ENCODE data around the gene AKR7A2. TPM values are rescaled to one million over a fixed set of nuclear protein-coding genes. Genes with fewer than 3 reads are reported as not detected.

Gene AKR7A2
- total RNA-seq, 1 donor from 2014 or later, result 35.9 TPM

DNA sequence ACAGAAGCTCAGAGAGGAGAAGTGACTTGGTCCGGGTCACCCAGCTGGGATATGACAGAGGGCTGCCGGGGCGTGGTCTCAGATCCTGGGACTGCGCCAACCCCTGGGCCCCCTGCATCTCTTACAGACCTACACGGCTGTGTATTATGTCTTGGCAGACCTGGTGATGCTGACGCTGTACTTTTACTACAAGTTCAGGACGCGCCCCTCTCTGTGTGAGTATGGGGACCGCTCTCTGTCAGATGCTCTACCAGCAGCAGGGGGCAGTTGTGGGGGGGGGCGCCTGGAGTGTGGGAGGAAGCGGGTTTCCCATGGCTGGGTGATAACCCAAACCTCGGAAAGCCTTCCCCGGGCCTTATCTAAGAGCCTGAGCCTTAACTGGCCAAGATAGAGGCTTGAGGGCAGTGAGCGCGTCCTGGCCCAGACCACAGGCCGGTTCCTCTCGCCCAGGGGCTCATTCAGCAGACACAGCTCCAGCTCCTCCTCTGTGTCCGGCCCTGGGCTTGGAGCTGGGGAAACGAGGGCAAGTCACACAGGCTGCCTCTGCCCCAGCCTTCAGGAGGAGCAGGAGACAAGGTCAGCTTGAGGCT is 13.5 kb upstream of the AKR7A2 start:
- no peak for DNase-seq

DNA sequence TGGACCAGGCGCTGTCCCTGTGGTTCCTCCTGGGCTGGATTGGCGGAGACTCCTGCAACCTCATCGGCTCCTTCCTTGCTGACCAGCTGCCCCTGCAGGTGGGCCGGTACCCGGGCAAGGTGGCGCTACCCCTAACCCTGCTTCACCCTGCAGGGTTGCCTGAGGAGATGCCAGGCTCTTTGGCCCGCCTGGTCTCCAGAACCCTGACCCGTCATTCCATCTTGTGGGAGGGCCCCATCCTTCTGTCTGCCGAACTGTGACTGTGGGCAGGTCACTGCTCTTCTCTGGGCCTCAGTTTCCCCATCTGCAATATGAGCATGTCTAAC is 12.7 kb upstream of the AKR7A2 start:
- no peak for DNase-seq

DNA sequence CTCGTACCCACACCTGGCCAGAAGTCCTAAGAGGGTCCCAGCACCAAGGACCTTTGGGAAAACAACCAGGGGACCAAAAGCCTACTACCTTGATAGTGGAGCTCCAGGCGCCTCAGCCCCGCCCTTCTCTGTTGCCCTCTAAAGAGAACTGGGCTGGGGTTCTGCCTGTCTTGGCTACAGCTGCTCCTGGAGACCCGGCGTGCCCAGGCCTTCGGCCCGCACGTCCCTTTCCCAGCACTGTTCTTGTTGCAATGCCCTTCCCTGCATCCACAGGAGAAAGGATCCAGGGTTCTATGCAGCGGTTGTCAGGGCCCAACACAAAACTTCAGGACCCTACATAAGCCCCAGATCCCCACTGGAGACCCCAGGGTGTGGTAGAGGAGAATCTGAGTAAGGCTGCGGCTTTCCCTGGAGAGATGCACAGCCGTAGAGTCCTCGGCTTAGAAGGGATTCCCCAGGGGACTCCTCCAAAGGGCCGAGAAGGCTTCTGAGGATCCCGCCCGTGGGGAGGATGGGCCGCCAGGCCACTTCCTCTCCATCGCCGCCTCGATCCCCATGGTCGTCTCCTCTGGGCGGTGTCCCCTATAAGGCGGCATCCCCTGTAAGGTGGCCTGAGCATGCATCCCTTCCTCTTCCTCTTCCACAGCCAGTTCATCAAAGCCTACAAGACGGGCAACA is 12.2 kb upstream of the AKR7A2 start:
- DNase-seq, result no peak

DNA sequence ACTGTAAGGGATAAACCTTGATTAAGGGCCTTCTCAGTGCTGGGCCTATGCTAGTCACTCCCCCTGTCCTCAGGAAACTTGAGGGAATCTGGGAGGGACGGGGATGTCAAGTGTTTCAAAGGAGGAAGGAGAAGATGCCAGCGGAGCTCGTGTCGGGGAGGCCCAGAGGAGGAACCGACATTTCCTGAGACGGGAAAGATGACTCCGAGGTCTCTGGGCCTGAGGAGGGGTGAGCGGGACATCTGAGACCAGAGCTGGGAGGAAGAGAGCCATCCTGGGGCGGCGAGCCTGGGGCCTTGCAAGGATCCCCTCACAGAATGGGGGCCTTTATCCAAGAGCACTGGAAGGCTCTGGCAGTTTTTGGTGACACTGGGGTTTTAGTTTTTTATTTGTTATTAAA is 10.5 kb upstream of the AKR7A2 start:
- DNase-seq, result no peak

DNA sequence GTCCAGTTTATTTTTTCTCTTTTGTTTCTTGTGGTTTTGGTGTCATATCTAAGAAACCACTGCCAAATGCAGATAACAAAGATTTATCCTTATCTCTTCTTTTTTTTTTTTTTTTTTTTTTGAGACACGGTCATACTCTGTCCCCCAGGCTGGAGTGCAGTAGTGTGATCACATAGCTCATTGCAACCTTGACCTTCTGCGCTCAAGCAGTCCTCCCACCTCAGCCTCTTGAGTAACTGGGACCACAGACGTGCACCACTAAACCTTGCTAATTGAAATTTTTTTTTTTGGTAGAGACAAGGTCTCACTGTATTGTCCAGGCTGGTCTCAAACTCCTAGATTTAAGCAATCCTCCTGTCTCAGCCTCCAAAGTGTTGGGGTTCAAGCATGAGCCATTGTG is 9.1 kb upstream of the AKR7A2 start:
- no peak for DNase-seq

DNA sequence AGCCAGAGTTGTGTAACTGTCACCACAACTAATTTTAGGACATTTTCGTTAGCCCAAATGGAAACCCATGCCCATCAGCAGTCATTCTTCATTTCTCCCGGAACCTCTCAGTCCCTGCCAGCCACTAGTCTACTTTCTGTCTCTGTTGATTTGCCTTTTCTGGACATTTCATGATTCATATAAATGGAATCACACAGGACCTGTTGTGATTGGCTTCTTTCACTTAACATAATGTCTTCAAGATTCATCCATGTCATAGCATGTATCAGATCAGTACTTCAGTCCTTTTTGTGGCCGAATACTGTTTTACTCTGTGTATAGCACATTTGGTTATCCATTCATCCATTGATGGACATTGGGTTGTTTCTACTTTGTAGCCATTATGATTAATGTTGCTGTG is 7.3 kb upstream of the AKR7A2 start:
- DNase-seq, result no peak

DNA sequence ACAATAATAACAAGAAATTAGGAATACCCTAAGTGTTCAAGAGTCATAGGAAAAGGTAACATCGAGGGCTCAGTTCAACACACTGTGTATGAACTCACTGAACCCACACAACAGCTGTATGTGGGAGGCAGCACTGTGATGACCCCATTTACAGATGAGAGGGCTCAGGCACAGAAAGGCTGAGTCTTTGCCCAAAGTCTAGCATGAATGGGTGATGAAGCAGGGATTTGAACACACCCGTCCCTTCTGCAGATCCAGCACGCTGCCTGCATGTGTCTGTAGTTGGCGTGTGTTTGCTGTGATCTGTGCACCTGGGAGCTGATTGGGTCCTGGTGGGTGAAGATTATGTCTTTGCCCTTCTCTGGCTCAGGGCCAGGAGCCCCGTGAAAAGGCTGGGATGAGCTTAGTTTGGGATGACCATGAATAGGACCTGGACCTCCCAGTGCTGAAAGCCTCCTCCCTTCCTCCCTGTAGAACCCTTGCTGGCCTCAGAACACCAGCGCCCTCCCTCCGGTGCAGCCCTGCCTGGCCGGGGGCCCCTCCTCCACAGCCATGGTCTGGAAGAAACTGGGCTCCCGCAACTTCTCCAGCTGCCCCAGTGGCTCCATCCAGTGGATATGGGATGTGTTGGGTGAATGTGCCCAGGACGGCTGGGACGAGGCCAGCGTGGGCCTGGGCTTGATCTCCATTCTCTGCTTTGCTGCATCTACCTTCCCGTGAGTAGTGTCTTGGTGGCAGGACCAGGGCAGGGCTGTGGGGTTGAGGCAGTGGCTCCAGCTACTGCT is 5.4 kb upstream of the AKR7A2 start:
- DNase-seq, result no peak

DNA sequence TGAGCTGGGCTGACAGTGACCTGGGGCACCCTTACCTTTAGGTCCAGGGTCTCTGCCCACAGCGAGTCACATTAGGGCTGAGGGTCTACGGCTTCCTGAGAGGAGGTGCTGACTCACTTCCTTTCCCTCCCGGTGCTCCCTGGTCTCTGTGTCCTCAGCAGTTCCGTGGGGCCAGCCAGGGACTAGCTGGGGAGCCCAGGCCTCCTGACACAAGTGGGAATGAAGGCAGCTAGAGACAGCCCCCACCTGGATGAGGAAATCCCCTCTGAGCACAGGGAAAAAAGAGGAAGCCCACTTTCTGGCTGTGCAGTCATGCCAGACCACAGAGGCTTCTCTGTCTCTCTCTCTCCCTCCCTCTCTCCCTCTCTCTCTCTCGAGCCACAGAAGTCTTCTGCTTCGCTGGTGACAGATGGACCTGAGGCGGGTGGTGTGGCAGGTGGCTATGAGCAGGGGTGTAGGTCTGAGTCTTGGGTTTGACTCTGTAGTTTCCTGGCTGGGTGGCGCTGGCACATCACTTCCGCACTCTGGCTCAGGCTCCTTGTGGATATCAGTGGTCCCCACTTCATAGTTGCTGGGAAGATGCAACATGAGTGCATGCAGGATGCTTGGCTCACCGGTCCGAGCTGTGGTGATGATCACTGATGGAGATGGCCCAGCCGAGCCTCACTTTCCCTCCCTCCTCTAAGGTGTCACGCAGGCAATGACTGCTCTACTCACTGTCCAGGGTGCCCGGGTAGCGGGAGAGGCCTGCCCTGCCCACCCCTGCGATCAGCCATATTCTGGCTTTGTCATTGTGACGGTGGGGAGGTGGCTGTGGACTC is 3.6 kb upstream of the AKR7A2 start:
- no peak for DNase-seq

DNA sequence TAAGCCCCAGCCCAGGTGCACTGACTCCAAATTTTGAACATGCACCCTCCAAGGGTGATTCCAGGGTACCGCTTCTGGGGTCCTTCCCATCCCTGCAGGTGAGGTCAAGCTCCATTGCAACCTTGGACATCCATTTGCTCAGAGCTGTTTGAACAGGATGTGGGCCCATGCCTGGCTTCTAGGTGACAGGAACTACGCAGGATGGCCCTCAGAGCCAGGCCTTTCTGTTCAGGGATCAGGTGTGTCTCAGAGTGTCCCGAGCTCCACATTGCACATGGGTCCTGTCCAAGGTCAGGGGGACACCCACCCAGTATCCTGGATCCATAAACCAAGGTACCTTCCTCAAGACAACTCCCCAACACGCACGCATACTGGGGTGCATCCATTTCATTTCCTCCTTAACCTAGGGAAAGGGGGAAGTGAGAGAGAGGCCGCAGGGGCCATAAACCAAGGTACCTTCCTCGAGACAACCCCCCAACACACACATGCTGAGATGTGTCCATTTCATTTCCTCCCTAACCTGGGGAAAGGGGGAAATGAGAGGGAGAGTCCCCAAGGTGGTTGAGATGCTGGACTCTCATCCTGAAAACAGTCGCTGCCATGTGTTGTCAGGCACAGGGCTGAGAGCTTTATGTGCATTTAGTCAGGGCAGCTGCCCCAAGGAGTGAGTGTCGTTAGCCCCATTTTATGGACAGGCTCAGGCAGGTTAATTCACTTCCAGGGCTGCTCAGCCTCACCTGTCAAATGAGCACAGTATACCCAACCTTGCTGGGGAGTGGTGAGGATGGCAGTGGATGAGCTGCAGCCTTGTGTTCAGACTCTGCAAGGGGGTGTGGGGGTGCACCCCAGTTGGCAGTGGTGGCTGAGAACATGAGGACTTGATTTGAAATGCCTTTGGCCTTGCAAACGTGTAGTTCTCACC is 2.3 kb upstream of the AKR7A2 start:
- no peak for DNase-seq

DNA sequence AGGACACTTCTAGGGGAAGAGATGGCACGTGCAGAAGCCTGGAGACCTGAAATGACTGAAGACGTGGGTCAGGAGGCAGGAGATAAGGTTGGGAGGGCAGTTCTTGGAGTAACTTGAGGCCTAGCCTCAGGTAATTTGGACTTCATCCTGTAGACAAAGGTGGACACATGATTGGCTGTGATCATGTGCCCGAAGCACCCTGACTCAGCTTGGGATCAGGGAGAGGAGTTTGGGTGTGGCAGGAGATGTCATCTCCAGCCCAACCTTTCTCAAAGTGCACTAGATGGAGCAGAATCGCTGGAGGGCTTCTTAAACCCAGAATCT is 1.7 kb upstream of the AKR7A2 start:
- DNase-seq, result no peak

DNA sequence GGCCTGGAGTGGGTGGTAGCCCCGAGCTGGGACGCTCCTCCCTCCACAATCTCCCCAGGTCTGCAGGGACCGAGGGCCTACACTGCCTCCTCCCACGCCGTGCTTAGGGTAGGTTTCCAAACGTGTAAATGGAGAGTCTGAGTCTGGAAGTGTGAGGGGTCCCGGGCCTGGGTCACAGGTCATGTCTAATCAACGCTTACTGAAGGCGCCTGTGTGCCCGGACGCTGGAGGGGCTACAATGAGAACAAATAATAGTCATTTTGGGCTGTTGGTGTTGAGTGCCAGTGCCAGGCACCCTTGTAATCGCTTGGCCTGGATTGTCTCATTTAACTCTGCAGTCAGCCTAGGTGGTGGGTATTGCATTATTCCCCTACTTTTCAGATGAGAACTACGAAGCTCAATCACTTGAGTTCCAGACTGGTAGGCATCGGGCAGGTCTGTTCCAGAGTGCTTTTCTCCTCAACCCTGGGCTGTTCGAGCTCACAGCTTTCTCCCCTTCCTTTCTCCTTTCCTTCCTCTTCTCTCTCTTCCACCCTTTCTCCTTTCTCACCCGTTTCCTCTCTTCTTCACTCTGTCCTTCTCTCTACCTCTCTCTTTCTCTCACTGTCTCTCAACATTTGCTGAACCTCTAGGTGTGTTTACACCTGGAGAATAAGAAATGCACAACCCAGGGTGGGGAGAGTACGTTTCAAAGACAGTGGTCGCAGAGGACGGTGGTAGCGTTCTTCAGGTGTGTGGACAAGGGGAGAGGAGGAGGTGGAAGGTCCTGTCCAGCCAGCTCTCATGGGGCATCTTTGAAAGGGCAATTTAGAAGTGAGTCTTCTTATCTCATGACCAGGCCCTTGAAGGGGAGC is 1.1 kb upstream of the AKR7A2 start:
- peak; percentile 7 for DNase-seq

DNA sequence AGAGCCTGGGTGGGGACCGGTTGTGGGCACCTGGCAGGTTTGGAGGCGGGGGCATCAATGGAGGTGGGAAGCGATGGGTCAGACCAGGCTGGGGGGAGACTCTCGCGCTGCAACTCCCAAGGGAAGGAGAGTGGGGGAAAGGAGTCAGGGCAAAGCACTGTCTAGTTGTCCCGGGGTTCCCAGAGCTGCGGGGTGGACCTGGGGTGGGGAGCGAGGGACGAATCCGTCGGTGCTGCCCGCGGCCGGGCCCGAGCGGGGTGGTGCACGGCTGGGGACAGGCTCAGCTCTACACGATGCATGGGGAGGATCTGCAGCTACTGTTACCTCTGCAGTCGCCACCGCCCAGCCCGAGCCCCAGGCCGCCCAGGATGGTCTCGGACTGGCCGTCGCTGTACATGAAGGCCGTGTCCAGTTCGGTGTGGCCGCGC is 427 bp downstream of the AKR7A2 start:
- DNase-seq, result no peak

DNA sequence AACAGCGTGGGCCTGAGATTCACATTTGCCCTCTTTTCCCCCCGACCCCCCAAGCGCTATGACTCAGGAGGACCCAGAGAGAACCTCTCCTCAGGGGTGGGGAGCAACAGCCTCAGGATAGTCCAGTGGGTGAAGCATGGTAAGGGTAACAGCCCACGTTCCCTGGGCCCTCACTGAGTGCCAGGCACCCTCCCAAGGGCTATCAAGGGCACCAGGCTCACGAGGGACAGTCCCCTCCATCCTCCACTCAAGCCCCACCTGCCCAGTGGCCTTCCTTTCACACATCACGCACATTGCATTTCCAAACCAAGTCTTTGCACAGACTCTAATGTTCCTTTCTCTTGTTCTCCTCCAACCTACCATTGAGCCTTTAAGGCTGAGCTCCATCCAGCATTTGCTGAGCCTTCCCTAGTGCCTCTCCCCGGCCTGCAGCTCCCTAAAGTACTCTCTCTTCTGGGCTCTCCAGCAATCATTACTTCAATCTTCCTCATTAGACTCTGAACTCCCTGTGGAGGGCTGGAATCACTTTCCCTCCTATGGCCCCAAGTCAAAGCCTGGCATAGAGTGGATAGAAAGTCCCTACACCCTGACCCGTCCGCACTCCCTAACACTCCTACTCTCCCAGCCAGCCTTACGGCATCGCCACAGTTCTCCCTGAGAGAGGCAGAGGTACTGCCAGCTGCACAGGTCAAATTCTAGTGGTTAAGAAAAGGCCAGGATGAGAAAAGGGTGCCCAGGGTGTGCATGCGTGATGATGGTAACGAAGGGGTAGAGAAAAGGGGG is 1.0 kb downstream of the AKR7A2 start:
- DNase-seq, result no peak

DNA sequence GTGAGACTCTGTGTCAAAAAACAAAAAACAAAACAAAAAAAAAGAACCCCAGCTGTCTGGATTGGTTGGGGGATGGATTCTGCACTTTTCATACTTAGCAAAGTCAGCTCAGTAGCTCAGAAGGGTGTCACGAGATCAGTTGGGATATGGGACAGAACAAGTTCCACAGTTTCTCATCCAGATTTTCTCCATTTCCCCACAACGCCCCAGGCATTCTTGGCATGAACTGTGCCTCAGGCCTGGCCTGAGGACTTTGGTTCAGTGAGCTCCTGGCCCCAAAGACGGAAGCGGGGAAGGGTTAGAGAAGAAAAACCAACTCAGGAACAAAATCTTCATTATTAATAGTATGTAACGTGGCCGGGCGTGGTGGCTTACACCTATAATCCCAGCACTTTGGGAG is 1.9 kb downstream of the AKR7A2 start:
- DNase-seq, result no peak

DNA sequence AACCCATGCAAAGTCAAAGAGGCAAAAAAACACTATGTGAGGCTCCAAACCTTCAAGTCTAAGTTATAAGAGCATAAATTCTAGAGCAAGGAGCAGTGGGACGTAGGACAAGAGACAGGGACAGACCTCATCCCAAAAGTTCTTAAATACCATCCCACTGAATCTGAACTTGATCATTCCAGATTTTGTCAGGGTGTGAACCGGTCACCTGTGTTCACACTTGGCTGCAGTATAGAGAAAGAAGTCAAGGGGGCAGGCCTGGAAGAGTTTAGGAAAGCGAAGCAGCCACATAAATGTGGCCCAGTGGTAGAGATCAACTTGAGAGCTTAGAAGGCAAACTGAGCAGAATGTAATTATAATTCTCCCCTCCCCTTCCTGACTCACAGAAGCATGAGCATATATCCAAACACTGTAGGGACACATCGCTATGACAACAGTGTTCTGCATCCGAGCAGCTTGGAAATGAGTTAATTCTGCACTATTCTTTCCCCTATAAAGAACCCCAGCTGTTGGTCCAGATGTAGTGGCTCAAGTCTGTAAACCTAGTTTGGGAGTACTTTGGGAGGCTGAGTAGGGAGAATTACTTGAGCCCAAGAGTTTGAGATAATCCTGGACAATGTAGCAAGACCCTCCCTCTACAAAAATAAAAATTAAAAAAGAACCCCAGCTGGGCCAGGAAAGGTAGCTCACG is 2.7 kb downstream of the AKR7A2 start:
- DNase-seq, result peak; percentile 22

DNA sequence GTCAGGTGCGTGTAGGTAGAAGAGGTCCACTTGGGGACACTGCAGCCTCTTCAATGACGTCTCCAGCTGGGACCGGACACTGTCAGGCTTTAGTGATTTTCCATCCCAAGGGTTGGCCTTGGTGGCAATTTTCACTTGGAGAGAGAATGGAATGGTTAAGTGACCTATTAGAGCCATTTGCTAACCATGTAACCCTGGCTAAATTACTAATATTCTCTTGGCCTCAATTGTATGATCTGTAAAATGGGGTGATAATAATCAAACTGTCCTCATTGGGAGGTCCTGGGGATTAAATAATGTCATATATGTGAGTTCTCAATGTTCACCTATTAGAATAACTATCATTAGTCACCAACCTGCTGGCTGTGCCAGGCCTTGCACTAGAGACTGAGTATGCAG is 3.4 kb downstream of the AKR7A2 start:
- no peak for DNase-seq

DNA sequence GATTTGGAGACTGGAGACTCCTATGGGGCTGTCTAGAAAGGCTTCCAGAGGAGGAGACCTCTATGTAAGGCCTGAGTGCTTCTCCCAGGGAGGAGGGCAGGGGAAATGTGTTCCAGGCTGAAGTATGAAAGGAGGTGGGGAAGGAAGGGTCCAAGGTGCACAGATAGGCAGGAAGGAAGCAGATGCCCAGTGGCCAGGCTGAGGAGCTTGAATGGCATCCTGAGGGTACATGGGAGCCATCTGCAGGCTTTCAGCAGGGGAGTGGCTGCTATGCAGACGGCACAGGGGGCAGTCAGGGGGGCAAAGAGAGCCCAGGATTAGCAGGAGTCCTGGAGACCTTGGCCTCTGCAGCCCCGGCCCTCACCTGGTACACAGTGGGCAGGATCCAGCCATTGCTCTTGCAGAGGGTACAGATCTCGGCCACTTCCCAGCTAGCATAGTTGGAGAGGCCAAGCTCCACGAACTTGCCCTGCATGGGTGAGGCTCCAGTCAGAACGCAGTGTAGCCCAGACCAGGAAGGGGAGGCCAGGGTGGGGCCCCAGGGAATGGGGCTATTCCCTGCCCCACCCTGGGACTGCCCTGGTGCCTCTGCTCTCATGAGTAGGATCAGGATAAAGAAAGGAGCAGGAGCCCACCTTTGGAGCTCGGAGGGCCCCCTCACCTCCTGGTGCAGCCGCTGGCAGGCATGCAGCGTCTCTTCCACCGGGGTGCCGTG is 4.0 kb downstream of the AKR7A2 start:
- DNase-seq, result no peak

DNA sequence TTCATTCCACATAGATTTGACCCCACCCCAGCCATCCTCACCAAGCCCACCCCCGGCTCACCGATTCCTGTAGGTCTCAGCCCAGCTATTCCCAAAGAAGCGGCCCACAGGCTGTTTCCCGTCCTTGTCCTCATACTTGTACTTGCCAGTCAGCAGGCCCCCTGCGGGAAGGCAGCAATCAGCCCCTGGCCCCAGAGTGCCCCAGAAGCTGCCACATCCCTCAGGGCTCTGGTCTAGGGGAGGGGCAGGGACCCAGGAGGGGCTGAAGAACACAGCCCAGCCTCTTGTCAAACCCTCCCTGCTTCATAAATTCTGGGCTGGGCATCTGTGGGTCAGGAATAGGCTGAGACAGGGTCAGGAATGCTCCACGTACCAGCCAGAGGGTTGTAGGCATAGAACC is 5.0 kb downstream of the AKR7A2 start:
- DNase-seq, result no peak

DNA sequence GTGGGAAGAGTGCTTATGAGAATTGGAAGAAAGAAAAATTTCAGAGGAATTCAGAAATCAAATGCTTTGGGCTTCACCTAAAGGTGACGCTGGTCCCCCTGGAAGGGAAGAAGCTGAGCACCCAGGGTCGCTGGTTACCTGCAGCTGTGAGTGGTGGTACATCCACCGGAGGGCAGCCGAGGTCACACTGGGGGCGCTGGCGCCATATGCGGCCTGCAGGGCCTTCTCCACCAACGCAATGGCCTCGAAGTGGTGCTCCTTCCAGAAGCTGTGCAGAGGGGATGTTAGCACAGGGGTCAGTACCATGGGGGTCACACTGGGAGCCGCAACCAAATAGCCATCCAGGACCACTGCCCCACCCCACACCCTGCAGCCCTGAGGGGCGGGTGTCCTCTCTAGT is 6.1 kb downstream of the AKR7A2 start:
- DNase-seq, result no peak

Measured in skin of body (tissue), 2 donors.